ENCODE data around the gene HEATR5B.

The HEATR5B gene

DNA sequence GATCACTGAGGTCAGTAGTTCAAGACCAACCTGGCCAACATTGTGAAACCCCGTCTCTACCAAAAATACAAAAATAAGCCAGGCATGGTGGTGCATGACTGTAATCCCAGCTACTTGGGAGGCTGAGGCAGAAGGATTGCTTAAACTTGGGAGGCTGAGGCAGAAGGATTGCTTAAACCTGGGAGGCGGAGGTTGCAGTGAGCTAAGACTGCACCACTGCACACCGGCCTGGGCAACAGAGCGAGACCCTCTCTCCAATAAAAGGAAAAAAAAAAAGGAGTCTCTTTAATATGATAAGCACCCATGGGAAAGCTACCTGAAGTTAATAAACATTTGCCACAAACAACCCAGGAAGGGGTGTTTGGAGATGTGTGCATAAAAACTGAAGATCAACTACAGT is 120.4 kb downstream of the HEATR5B start:
- no peaks in the 10 kb centered on the region for H4K20me1 ChIP-seq (ENCODE audit: insufficient read depth)
- H3K4me2 ChIP-seq = no peak overlapping the region
- H3K79me2 ChIP-seq (ENCODE audit: insufficient read depth, low read depth) = peaks cover 13% of the 10 kb centered on the region; the same call in 1 of the 2 replicates
- no peaks in the 10 kb centered on the region for H3K27me3 ChIP-seq (ENCODE audit: insufficient read depth, low read depth)
- no peaks in the 10 kb centered on the region for H3K36me3 ChIP-seq (ENCODE audit: insufficient read depth)
- no peak overlapping the region for H3K9ac ChIP-seq
- H3K4me1 ChIP-seq (ENCODE audit: low read depth, poor library complexity, severe bottlenecking) = peaks cover 30% of the 10 kb centered on the region
- H2AFZ ChIP-seq (ENCODE audit: low read depth) = no peak overlapping the region
- TF ChIP-seq, protein P1, sequence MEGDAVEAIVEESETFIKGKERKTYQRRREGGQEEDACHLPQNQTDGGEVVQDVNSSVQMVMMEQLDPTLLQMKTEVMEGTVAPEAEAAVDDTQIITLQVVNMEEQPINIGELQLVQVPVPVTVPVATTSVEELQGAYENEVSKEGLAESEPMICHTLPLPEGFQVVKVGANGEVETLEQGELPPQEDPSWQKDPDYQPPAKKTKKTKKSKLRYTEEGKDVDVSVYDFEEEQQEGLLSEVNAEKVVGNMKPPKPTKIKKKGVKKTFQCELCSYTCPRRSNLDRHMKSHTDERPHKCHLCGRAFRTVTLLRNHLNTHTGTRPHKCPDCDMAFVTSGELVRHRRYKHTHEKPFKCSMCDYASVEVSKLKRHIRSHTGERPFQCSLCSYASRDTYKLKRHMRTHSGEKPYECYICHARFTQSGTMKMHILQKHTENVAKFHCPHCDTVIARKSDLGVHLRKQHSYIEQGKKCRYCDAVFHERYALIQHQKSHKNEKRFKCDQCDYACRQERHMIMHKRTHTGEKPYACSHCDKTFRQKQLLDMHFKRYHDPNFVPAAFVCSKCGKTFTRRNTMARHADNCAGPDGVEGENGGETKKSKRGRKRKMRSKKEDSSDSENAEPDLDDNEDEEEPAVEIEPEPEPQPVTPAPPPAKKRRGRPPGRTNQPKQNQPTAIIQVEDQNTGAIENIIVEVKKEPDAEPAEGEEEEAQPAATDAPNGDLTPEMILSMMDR (conservative IDR thresholded peaks at IDR 0.05; ENCODE audit: low read depth, low read length) = no peak
- H3K4me3 ChIP-seq (IDR thresholded peaks at IDR 0.05; ENCODE audit: insufficient read depth, low read depth, low read length) = no peak overlapping the region
- H3K27ac ChIP-seq = no peak overlapping the region

DNA sequence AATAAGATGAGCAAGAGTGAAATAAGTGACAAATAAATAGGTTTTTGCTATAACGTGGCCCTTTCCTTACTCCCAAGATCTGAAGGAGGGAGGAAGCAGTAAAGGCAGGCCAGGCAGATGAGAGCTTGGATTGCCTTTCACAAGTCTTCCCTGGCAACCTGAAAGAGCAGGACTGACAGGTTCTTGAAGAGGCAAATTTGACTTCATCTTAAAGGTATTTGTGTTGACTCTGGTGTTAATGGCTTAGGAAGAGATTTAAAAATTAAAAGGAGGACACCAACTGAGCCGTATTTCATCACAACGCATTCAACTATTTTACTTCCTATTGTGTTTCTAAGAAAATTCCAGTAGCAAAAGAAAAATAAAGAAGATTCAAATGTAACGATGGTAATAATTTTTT is 121.1 kb downstream of the HEATR5B start:
- Histone ChIP-seq H3K79me2 (ENCODE audit: insufficient read depth, low read depth) (peaks cover 17% of the 10 kb centered on the region; the same call in 1 of the 2 replicates), H3K36me3 (ENCODE audit: insufficient read depth) (no peaks in the 10 kb centered on the region), H3K27me3 (ENCODE audit: insufficient read depth, low read depth) (no peaks in the 10 kb centered on the region), H3K27ac (no peak overlapping the region), H2AFZ (ENCODE audit: low read depth) (no peak overlapping the region), H3K4me1 (ENCODE audit: low read depth, poor library complexity, severe bottlenecking) (peaks cover 30% of the 10 kb centered on the region), H3K4me3 (IDR thresholded peaks at IDR 0.05; ENCODE audit: insufficient read depth, low read depth, low read length) (no peak overlapping the region), H3K9ac (no peak overlapping the region), H3K4me2 (no peak overlapping the region), H4K20me1 (ENCODE audit: insufficient read depth) (no peaks in the 10 kb centered on the region)
- TF ChIP-seq, protein P1 (conservative IDR thresholded peaks at IDR 0.05; ENCODE audit: low read depth, low read length) = no peak

DNA sequence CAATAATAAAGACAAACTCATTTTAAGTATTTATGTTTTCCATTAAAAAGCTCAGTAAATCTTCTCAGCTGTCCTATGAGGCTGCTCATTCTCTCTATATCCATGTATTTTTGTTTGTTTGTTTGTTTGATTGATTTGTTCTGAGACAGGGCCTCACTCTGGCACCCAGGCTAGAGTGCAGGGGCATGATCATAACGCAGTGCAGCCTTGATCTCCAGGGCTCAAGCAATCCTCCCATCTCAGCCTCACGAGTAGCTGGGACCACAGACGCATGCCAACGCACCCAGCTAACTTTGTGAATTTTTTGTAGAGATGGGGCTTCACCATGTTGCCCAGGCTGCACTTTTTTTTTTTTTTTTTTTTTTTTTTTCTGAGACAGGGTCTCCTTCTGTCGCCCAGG is 123.4 kb downstream of the HEATR5B start:
- Histone ChIP-seq H3K27me3 (ENCODE audit: insufficient read depth, low read depth) (no peaks in the 10 kb centered on the region), H3K4me3 (IDR thresholded peaks at IDR 0.05; ENCODE audit: insufficient read depth, low read depth, low read length) (no peak overlapping the region), H3K79me2 (ENCODE audit: insufficient read depth, low read depth) (peaks cover 18% of the 10 kb centered on the region; the same call in 1 of the 2 replicates), H2AFZ (ENCODE audit: low read depth) (no peak overlapping the region), H3K4me2 (no peak overlapping the region), H4K20me1 (ENCODE audit: insufficient read depth) (no peaks in the 10 kb centered on the region), H3K4me1 (ENCODE audit: low read depth, poor library complexity, severe bottlenecking) (peaks cover 21% of the 10 kb centered on the region), H3K9ac (no peak overlapping the region), H3K36me3 (ENCODE audit: insufficient read depth) (no peaks in the 10 kb centered on the region), H3K27ac (no peak overlapping the region)
- TF ChIP-seq, protein P1 (conservative IDR thresholded peaks at IDR 0.05; ENCODE audit: low read depth, low read length) = no peak

DNA sequence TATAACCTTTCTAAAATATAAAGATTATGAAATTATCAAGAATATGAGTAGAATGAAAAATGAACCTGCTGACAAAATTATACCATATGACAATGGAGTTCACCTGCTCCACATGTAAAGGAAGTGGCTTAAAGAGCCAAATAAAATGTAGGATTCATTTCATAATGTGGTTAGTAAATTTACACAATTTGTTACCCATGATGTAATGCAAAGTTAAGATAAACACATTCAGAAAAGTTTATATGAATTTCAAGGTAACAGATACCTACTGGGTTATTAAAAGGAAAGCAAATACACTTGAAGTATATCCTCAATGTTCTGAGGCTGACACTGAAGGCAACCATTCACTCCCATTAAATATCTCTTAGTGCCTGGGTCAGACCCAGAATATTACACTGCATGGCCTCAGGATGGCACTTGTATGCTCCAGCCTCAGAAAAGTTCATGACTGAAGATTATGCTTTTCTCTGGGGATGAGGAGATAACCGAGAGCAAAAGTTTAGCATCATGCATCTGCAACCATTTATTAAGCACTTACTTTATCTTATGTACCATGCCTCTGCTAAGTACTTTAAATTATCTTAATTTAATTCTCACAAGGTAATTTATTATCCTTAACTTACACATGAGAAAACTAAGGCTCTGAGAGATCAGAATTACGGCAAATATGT is 124.0 kb downstream of the HEATR5B start:
- no peaks in the 10 kb centered on the region for H4K20me1 ChIP-seq (ENCODE audit: insufficient read depth)
- H3K79me2 ChIP-seq (ENCODE audit: insufficient read depth, low read depth) = peaks cover 14% of the 10 kb centered on the region; the same call in 1 of the 2 replicates
- H3K4me3 ChIP-seq (IDR thresholded peaks at IDR 0.05; ENCODE audit: insufficient read depth, low read depth, low read length) = no peak overlapping the region
- H3K4me2 ChIP-seq = no peak overlapping the region
- H3K27me3 ChIP-seq (ENCODE audit: insufficient read depth, low read depth) = no peaks in the 10 kb centered on the region
- H3K4me1 ChIP-seq (ENCODE audit: low read depth, poor library complexity, severe bottlenecking) = peaks cover 17% of the 10 kb centered on the region
- no peaks in the 10 kb centered on the region for H3K36me3 ChIP-seq (ENCODE audit: insufficient read depth)
- TF ChIP-seq, protein P1 (conservative IDR thresholded peaks at IDR 0.05; ENCODE audit: low read depth, low read length) = no peak
- no peak overlapping the region for H3K9ac ChIP-seq
- no peak overlapping the region for H2AFZ ChIP-seq (ENCODE audit: low read depth)
- no peak overlapping the region for H3K27ac ChIP-seq
